T-helper 2 cell treated with Interferon-gamma antibody and Interleukin-4, amounts not matched to agents 5 μg/mL and 100 μg/mL, for 36 hours (primary cell): ENCODE data around the gene SPHK1.

ENCODE experiments used
- DNase-seq: peaks from one replicate; pipeline ENCODE4 v3.0.0; 2021; ENCODE audit warnings: low spot score
- H3K27ac Mint-ChIP-seq: one replicate; pipeline ENCODE4 v1.8.0; 2021; ENCODE audit warnings: mild to moderate bottlenecking, mixed read lengths
- H3K27me3 Mint-ChIP-seq: one replicate; pipeline ENCODE4 v1.8.0; 2021; ENCODE audit warnings: low read depth, mixed read lengths
- H3K36me3 Mint-ChIP-seq: one replicate; pipeline ENCODE4 v1.8.0; 2021; ENCODE audit warnings: low read depth, mixed read lengths
- H3K4me1 Mint-ChIP-seq: one replicate; pipeline ENCODE4 v1.8.0; 2021; ENCODE audit warnings: low read depth, mixed read lengths
- H3K4me3 Mint-ChIP-seq: one replicate; pipeline ENCODE4 v1.8.0; 2022; ENCODE audit warnings: mild to moderate bottlenecking, moderate library complexity, mixed read lengths
- H3K9me3 Mint-ChIP-seq: one replicate; pipeline ENCODE4 v1.8.0; 2021; ENCODE audit warnings: mixed read lengths

The SPHK1 gene

DNA sequence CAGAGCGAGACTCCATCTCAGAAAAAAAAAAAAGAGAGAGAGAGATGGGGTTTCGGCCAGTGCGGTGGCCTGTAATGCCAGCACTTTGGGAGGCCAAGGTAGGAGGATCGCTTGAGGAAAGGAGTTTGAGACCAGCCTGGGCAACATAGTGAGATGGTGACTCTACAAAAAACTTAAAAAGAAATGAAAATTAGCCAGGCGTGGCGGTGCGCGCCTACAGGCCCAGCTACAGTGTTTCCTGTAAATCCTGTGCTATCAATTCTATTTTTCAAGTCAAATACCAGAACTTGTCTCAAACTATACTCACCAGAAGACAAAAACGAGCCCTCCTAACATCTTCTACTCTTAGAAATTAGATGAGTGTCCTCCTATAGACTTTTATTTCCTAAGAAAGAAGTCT, 49.3 kb downstream of the SPHK1 start:
- H3K27ac Mint-ChIP-seq = no peak overlapping the region

DNA sequence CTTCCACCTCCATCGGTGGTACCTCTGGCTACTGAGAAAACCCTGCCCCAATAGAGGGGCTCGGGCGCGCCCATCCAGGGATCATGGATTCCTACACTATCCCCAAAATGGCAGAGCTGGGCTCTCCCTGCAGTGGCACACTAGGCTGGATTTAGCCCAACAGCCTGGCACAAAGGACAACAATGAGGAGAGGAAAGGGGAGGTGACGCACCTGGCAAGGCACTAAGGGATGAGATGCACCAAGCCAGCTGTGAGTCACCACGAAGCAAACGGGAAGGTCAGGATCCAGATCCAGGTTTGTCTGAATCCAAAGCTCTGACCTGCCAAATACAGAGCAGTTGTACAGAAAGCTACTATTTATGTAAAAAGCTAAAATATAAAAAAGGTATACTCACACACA, 50.5 kb downstream of the SPHK1 start:
- Mint-ChIP-seq H3K27me3 (no peaks in the 10 kb centered on the region), H3K36me3 (no peaks in the 10 kb centered on the region), H3K9me3 (no peaks in the 10 kb centered on the region), H3K4me3 (no peak overlapping the region), H3K4me1 (peaks cover 6% of the 10 kb centered on the region), H3K27ac (no peak overlapping the region)
- no peak for DNase-seq

More for the DNA sequence above, 49.3 kb downstream of the SPHK1 start:
- H3K9me3 Mint-ChIP-seq = no peaks in the 10 kb centered on the region
- H3K27me3 Mint-ChIP-seq = no peaks in the 10 kb centered on the region
- H3K36me3 Mint-ChIP-seq = no peaks in the 10 kb centered on the region
- no peak overlapping the region for H3K4me3 Mint-ChIP-seq
- no peak for DNase-seq
- H3K4me1 Mint-ChIP-seq = peaks cover 3% of the 10 kb centered on the region

DNA sequence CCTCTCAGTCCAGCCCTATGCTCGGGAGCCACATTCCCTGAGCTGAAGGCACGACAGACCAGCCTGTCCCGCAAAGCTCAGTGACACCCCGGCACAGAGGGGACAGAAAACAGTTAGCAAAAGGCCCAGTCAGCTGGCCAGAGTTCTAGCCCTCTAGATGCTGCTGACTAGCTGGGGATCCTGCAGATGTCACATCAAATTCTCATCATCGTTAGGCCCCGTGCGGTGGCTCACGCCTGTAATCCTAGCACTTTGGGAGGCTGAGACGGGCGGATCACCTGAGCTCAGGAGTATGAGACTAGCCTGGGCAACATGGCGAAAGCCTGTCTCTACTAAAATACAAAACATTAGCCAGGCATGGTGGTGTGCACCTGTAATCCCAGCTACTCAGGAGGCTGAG, 51.3 kb downstream of the SPHK1 start:
- Mint-ChIP-seq H3K27ac (no peak overlapping the region), H3K27me3 (no peaks in the 10 kb centered on the region), H3K4me3 (no peak overlapping the region), H3K4me1 (peaks cover 6% of the 10 kb centered on the region), H3K36me3 (no peaks in the 10 kb centered on the region), H3K9me3 (no peaks in the 10 kb centered on the region)
- no peak for DNase-seq
